Thyroid gland (tissue), 4 donors: Measurements from ENCODE around the gene GABPB1.

ENCODE experiments used
- CTCF ChIP-seq, 6 experiments: fragments of 200-600 bp in 3 of 6; fragments of 450-650 bp in 3 of 6; sonication (generic) in 3 of 6; IDR thresholded peaks; one replicate each; pipeline ENCODE4 v1.5.1; 2016 to 2019; ENCODE audit warnings: antibody characterized with exemption in 6 of 6, mild to moderate bottlenecking in 2 of 6, inconsistent platforms in 1 of 6, moderate library complexity in 1 of 6
- POLR2A ChIP-seq, 2 donors: fragments of 450-650 bp; IDR thresholded peaks; one replicate each; pipeline ENCODE4 v1.6.1; 2017; ENCODE audit warnings: antibody characterized with exemption in 2 of 2, mild to moderate bottlenecking in 2 of 2, moderate library complexity in 1 of 2

- no peak for TF ChIP-seq CTCF (IDR thresholded peaks at IDR 0.05)
- no peak for TF ChIP-seq POLR2A (IDR thresholded peaks at IDR 0.05)
Measured at GRCh38 chr15:50227076-50227475, 127.9 kb downstream of the GABPB1 start.
